Measurements from ENCODE around the gene ZNF683. TPM values are rescaled to one million over a fixed set of nuclear protein-coding genes. Genes with fewer than 3 reads are reported as not detected.
A peak's percentile ranks its signal among the peaks of the same experiment; 100 is the strongest.

Gene ZNF683
- total and polyA plus RNA-seq, 9 of the 15 experiments (the other 6 are each of a cell fraction or from before 2014, with no cell fraction given), result not detected

DNA sequence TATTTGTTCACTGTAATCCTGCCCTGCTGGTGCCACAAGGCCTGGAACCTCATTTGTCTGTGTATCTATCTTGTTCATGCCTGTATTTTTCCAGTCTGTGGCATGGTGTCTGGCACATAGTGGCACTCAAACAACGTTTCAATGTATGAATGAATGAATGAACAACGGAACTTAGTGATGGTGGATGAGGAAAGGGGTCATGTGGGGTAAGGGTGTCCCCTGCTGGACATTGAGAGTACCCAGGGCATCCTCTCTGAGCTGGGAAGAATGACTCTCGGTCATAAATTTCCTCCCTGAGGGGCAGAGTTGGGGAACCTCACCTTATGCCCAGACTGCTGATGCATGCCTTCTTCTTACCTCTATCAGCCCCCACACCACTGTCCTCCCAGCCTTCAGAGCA is 18.9 kb upstream of the ZNF683 start (continued):
- TF ChIP-seq ZNF740 (CRISPR knock-in tag; IDR thresholded peaks at IDR 0.05), result peak; percentile 41; the same call in 1 of the 2 replicates
- TF ChIP-seq ZNF740 (tag; IDR thresholded peaks at IDR 0.05), result no peak
- TF ChIP-seq TARDBP (IDR thresholded peaks at IDR 0.05), result peak; percentile 50; the same call in 1 of the 2 replicates
- TF ChIP-seq KDM1A (IDR thresholded peaks at IDR 0.05), result peak; percentile 31 to 48; a peak in 2 of 4 replicates
- TF ChIP-seq PREB (CRISPR knock-in tag; IDR thresholded peaks at IDR 0.05), result no peak
- TF ChIP-seq RB1 (IDR thresholded peaks at IDR 0.05; ENCODE audit: low read depth), result peak; percentile 67; the same call in 1 of the 2 replicates
- 0 out of 2 replicates have a peak, but pooled peaks have one; percentile 29 for TF ChIP-seq BHLHE40 (IDR thresholded peaks at IDR 0.05; ENCODE audit: low read length)
- TF ChIP-seq TCFL5 (CRISPR knock-in tag; conservative IDR thresholded peaks at IDR 0.05), result no peak
- no peak for TF ChIP-seq BRD9 (IDR thresholded peaks at IDR 0.05; ENCODE audit: low read depth, partially characterized antibody)
- TF ChIP-seq, protein P1, sequence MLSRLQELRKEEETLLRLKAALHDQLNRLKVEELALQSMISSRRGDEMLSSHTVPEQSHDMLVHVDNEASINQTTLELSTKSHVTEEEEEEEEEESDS (CRISPR knock-in tag; IDR thresholded peaks at IDR 0.05), result no peak
- no peak for TF ChIP-seq POLR2AphosphoS5 (IDR thresholded peaks at IDR 0.05; ENCODE audit: control insufficient read depth, insufficient read depth, low read depth, low read length)
- TF ChIP-seq DEAF1 (CRISPR knock-in tag; IDR thresholded peaks at IDR 0.05), result peak; percentile 96
- no peak for TF ChIP-seq ZNF274 (IDR thresholded peaks at IDR 0.05; ENCODE audit: borderline replicate concordance, low read depth, low read length)
- TF ChIP-seq MYC (IDR thresholded peaks at IDR 0.05; ENCODE audit: low read depth, low read length), result peak; percentile 17; the same call in 1 of the 2 replicates
- no peak for TF ChIP-seq MYC (CRISPR knock-in tag; IDR thresholded peaks at IDR 0.05; ENCODE audit: borderline replicate concordance, low read depth)
- no peak for TF ChIP-seq ZNF311 (CRISPR knock-in tag; IDR thresholded peaks at IDR 0.05)
- TF ChIP-seq CC2D1A (IDR thresholded peaks at IDR 0.05), result peak; percentile 87
- TF ChIP-seq EP300 (IDR thresholded peaks at IDR 0.05; ENCODE audit: low read length), result 0 out of 2 replicates have a peak, but pooled peaks have one; percentile 4
- TF ChIP-seq ESRRA (IDR thresholded peaks at IDR 0.05; ENCODE audit: borderline replicate concordance, low read depth), result no peak
- no peak for TF ChIP-seq KLF6 (CRISPR knock-in tag; IDR thresholded peaks at IDR 0.05; ENCODE audit: borderline replicate concordance)
- peak; percentile 14 for TF ChIP-seq DACH1 (IDR thresholded peaks at IDR 0.05; ENCODE audit: partially characterized antibody)
- peak; percentile 71; the same call in 1 of the 2 replicates for TF ChIP-seq STAG1 (CRISPR knock-in tag; IDR thresholded peaks at IDR 0.05; ENCODE audit: borderline replicate concordance)
- TF ChIP-seq EHMT2 (IDR thresholded peaks at IDR 0.05), result 0 out of 2 replicates have a peak, but pooled peaks have one; percentile 35
- TF ChIP-seq, protein P2, sequence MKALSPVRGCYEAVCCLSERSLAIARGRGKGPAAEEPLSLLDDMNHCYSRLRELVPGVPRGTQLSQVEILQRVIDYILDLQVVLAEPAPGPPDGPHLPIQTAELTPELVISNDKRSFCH (CRISPR knock-in tag; IDR thresholded peaks at IDR 0.05), result no peak
- TF ChIP-seq, protein P2 (tag; IDR thresholded peaks at IDR 0.05), result 0 out of 2 replicates have a peak, but pooled peaks have one; percentile 23
- TF ChIP-seq FOSL1 (tag; conservative IDR thresholded peaks at IDR 0.05), result 0 out of 2 replicates have a peak, but pooled peaks have one; percentile 17
- TF ChIP-seq SIN3B (IDR thresholded peaks at IDR 0.05; ENCODE audit: low read depth), result no peak
